Measurements from ENCODE around the gene CACNA1A.
"Not testable (repeated sequence)": the region's sequence is repeated elsewhere in the genome, so short reads cannot be mapped to it uniquely, and the experiment has no call there.

Gene CACNA1A

GRCh38 chr19:13506471-13506820, at the start of gene CACNA1A:
CACNA1A (minus strand) TSS chr19:13506479; CDS start chr19:13506224, 255 bp downstream.
- DNase-seq (ENCODE audit: low spot score), result no peak

GRCh38 chr19:13554506-13555240, 48.4 kb upstream of the CACNA1A start:
- peak; percentile 52 for DNase-seq (ENCODE audit: low spot score)

- no peak for DNase-seq (ENCODE audit: low spot score)
Measured at GRCh38 chr19:13553880-13554400, 47.7 kb upstream of the CACNA1A start.

GRCh38 chr19:13548131-13548530, 41.9 kb upstream of the CACNA1A start:
- no peak for DNase-seq (ENCODE audit: low spot score)

GRCh38 chr19:13547102-13547501, 40.8 kb upstream of the CACNA1A start:
- no peak for DNase-seq (ENCODE audit: low spot score)

- DNase-seq (ENCODE audit: low spot score), result no peak
Measured at GRCh38 chr19:13544423-13544822, 38.1 kb upstream of the CACNA1A start.

- DNase-seq (ENCODE audit: low spot score), result no peak
Measured at GRCh38 chr19:13541554-13541953, 35.3 kb upstream of the CACNA1A start.

- DNase-seq (ENCODE audit: low spot score), result no peak
Measured at GRCh38 chr19:13539332-13539731, 33.1 kb upstream of the CACNA1A start.

- DNase-seq (ENCODE audit: low spot score), result no peak
Measured at GRCh38 chr19:13538601-13539253, 32.4 kb upstream of the CACNA1A start.

- no peak for DNase-seq (ENCODE audit: low spot score)
Measured at GRCh38 chr19:13537454-13537853, 31.2 kb upstream of the CACNA1A start.

GRCh38 chr19:13530720-13531119, 24.4 kb upstream of the CACNA1A start:
- no peak for DNase-seq (ENCODE audit: low spot score)

GRCh38 chr19:13529721-13530120, 23.4 kb upstream of the CACNA1A start:
- DNase-seq (ENCODE audit: low spot score), result not testable (repeated sequence)

GRCh38 chr19:13526552-13526951, 20.3 kb upstream of the CACNA1A start:
- no peak for DNase-seq (ENCODE audit: low spot score)

- DNase-seq (ENCODE audit: low spot score), result no peak
Measured at GRCh38 chr19:13521066-13521465, 14.8 kb upstream of the CACNA1A start.

GRCh38 chr19:13511947-13512346, 5.7 kb upstream of the CACNA1A start:
- DNase-seq (ENCODE audit: low spot score), result no peak

GRCh38 chr19:13507053-13507611, 853 bp upstream of the CACNA1A start:
- DNase-seq (ENCODE audit: low spot score), result no peak

GRCh38 chr19:13505761-13506470, 363 bp downstream of the CACNA1A start:
- DNase-seq (ENCODE audit: low spot score), result no peak

GRCh38 chr19:13505164-13505695, 1.0 kb downstream of the CACNA1A start:
- DNase-seq (ENCODE audit: low spot score), result no peak

GRCh38 chr19:13503570-13504235, 2.6 kb downstream of the CACNA1A start:
- no peak for DNase-seq (ENCODE audit: low spot score)

- no peak for DNase-seq (ENCODE audit: low spot score)
Measured at GRCh38 chr19:13502231-13502630, 4.0 kb downstream of the CACNA1A start.

- DNase-seq (ENCODE audit: low spot score), result no peak
Measured at GRCh38 chr19:13499692-13500091, 6.6 kb downstream of the CACNA1A start.

Data from Ammon's horn (tissue), 1 donor.